ENCODE measurements around the gene HOXA4. TPM values are rescaled to one million over a fixed set of nuclear protein-coding genes. Genes with fewer than 3 reads are reported as not detected.

HOXA4 gene
- total and polyA plus RNA-seq, 2 experiments from 2014 or later: not detected

GRCh38 chr7:27111751-27112277 lies 18.7 kb downstream of the HOXA4 start:
- no peak overlapping the region for H3K4me2 ChIP-seq
- ATAC-seq: no peak
- no peaks in the 10 kb centered on the region for H3K9me2 ChIP-seq (ENCODE audit: insufficient read depth)

More at GRCh38 chr7:27111751-27112277, 18.7 kb downstream of the HOXA4 start:
- H3K36me3 Mint-ChIP-seq (ENCODE audit: low read depth): no peaks in the 10 kb centered on the region; the same call in 2 of the 3 replicates
- H3F3A ChIP-seq (replicated peaks; ENCODE audit: low read depth): peaks cover 49% of the 10 kb centered on the region
- peaks cover 14% of the 10 kb centered on the region for H3K9me3 Mint-ChIP-seq
- H3K27me3 Mint-ChIP-seq (ENCODE audit: insufficient read depth, low read depth, poor library complexity): peaks cover 95% of the 10 kb centered on the region
- H2AFZ ChIP-seq: no peak overlapping the region
- H3K36me3 ChIP-seq (ENCODE audit: insufficient read depth): no peaks in the 10 kb centered on the region
- peaks cover 97% of the 10 kb centered on the region for H3K27me3 ChIP-seq (ENCODE audit: insufficient read depth)
- no peaks in the 10 kb centered on the region for H3K79me2 ChIP-seq (replicated peaks; ENCODE audit: insufficient read depth)
- no peak overlapping the region for H3K27ac Mint-ChIP-seq
- H3K27ac ChIP-seq (ENCODE audit: low read depth): no peak overlapping the region
- H3K4me3 Mint-ChIP-seq: no peak overlapping the region
- TF ChIP-seq ETS1 (IDR thresholded peaks at IDR 0.05) (no peak), REST (IDR thresholded peaks at IDR 0.05; ENCODE audit: unreplicated experiment) (no peak), STAT1 (IDR thresholded peaks at IDR 0.05; ENCODE audit: unreplicated experiment) (no peak), EZH2 (IDR thresholded peaks at IDR 0.05; ENCODE audit: low read depth, unreplicated experiment) (peak; percentile 92)
- H4K20me1 ChIP-seq (replicated peaks; ENCODE audit: insufficient read depth): peaks cover 74% of the 10 kb centered on the region
- DNase-seq (ENCODE audit: low spot score): no peak
- no peak overlapping the region for H3K4me3 ChIP-seq
- peaks cover 32% of the 10 kb centered on the region for H3K4me1 ChIP-seq (ENCODE audit: insufficient read depth)
- H3K4me1 Mint-ChIP-seq: peaks cover 24% of the 10 kb centered on the region

Measured in GM23338 (cell line).